ENCODE measurements around the gene USH1C.

DNA sequence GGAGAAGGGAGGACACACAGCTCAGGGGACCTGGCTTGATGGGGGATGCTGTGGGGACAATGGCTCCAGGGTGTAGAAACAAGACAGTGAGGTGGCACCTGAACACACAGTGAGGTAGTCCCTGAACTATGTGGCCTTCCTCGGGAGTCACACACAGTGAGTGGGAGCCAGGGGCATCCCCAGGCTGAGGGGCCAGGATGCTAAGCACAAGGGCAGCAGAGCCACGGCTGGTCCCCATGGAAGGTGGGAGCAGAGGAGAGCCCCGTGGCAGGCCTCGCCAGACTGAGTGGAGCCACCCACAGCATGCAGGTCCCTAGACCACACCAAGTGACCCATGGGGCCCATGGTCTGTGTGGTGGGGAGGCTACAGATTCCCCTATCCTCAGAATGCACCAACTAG, 41.6 kb downstream of the USH1C start:
- TF ChIP-seq SP1 (IDR thresholded peaks at IDR 0.05), result no peak
- TF ChIP-seq CTCF (IDR thresholded peaks at IDR 0.05; ENCODE audit: low read depth, low read length, missing input control), result no peak
- TF ChIP-seq, protein P1, sequence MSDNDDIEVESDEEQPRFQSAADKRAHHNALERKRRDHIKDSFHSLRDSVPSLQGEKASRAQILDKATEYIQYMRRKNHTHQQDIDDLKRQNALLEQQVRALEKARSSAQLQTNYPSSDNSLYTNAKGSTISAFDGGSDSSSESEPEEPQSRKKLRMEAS (IDR thresholded peaks at IDR 0.05), result no peak
- TF ChIP-seq RXRA (IDR thresholded peaks at IDR 0.05), result no peak
- no peak for TF ChIP-seq RAD21 (IDR thresholded peaks at IDR 0.05)
- no peak for TF ChIP-seq TAF1 (conservative IDR thresholded peaks at IDR 0.05)
